Inflammatory macrophage treated with lipopolysaccharide for 4 hours (primary cell): ENCODE results near the gene CTNNA3.

Source experiments
- DNase-seq: peaks from one replicate; pipeline ENCODE4 v3.0.0-alpha.2; 2020

CTNNA3 gene

GRCh38 chr10:67306588-67307205, 389.3 kb downstream of the CTNNA3 start:
- DNase-seq, result peak; percentile 2

DNA sequence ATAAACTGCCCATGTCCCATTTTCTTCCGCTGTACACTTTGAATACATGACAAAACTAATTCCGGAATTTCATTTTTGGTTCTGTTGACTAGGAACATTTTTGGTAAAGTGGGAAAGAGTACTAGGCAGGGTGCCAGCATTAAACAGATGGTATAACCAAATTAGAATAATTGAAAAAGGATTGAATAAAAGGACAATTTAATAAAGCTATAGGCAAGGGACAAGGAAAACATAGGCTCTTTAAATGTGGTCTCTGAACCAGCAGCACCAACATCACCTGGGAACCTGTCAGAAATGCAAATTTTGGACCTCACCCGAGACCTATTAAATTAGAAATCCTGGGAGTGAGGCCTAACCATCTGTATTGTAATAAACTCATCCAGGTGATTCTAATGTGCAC, 393.3 kb downstream of the CTNNA3 start:
- no peak for DNase-seq

GRCh38 chr10:67299761-67300160, 396.2 kb downstream of the CTNNA3 start:
- no peak for DNase-seq

DNA sequence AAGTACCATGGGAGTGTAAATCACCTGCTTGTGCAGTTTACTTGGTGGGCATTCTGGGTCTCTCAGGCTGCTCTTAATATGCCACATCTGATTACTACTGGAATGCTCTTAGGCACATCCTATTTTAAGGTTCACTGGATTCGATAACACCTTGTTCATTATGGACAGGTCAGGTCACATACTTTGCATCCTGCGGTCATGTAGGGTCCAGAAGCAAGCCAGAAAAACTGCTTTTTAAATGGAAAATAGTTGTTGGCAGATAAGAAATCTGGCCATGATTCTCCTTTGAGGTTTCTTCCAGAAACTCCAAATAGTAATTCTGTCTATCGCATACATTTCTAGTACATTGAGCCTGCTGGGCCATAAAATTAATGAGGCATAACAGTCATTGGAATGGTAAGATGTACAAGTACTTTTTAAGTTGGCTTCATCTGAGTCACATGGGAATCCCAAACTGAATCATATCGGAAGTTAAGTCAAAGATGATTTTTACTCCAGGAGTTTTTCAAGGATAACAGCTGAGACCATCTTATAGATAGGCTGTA, 398.3 kb downstream of the CTNNA3 start:
- DNase-seq, result no peak

DNA sequence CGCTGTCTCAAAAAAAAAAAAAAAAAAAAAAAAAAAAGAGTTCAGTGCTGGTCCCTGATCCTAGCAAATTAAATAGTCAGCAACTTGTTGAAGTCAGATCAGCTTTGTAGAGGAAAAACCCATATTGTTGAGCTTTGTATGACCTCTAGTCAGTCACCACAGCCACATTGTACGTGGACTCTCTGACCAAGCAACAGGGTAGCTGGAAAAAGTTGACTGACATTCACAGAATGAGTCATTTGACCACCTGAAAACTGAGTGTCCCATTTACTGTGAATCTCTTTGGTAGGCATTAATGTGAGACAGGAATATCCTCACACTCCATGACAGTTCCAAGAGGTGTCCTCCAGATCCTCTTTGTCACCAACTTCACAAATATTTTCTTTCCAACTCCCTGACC, 399.1 kb downstream of the CTNNA3 start:
- DNase-seq, result no peak

DNA sequence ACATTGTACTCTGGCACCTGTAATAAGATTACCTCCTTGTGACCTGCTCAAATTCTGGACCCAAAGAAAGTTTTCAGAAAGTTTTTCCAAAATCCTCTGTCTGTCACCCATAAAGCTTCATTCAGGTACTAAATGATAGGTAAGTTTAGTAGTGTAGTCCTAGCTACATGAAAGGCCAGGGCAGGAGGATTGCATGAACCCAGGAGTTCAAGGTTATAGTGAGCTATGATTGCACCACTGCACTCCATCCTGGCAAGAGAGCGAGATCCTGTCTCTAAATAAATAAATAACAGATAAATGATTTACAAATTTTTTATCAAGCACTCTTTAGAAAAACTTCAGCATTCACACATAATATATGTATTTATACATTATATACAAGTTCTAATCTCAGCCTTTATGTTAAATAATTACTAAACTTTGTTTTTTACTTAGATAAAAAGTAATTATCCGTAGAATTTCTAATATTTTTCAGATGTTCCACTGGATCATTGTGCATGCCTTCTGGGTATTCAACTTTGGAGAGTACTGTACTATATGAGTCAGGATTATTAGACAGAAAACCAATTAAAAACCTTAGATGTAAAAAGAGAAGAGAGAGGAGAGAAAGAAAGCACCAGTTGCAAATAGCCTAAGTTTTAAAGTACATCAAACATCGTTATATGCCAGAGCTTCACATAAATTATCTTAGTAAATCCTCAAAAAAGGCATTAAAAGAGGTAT, 407.1 kb downstream of the CTNNA3 start:
- DNase-seq, result no peak

- no peak for DNase-seq
Observed at GRCh38 chr10:67284589-67284988, 411.4 kb downstream of the CTNNA3 start.

DNA sequence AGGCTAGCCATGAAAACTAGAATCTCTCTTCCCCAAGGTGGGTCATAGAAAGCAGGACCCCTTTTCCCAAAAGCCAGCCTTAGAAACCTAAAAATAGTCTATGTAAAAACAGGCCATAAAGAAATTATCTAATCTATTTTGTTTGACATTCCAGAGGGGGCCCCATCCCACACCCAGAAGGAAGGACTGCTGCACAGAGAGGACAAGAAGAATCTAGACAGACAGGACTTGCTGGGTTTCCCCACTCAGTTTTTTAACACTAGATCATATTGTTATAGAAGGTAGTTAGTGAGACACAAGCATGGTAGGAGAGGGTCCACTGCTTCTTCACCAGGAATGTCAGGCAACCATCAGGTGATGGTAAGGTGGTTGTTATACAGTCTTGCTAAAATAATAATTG, 413.1 kb downstream of the CTNNA3 start:
- DNase-seq, result no peak

DNA sequence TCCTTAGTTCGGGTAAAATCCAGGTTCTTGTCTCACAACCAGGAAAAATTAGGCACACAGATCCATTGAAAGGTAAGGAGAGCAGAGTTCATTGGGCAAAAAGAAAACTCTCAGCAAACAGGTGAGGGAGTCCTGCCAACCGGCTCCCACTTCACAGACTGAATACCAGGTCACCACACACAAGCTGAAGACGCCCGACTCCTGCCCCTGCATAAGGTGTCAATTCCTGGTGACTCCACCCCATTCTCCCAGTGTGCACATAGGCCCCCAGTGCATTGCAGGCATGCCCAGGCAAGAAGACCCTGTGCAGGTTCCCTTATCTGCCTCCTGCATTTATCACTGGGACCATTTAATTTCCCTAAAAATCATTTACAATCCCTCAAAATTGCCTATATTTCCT, 415.6 kb downstream of the CTNNA3 start:
- DNase-seq, result no peak

GRCh38 chr10:67277402-67277801, 418.6 kb downstream of the CTNNA3 start:
- DNase-seq, result no peak

DNA sequence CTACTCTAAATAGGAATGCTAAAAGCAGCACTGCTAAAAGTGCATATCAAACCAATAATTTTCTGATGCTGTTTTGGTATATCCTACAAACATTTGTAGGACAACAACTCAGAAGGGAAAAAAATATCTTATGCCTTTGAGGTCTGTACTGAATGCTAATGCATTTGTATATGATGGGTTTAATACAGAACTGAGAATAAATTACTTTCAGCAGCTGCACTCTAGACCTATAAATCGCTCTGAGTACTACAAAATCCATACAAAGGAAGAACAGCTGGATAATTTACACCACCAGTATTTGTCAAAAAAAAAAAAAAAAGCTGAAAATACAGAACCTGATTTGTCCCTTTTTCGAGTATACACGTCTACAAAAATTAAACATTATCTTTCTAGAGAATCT, 426.2 kb downstream of the CTNNA3 start:
- no peak for DNase-seq

GRCh38 chr10:67268146-67268545, 427.8 kb downstream of the CTNNA3 start:
- no peak for DNase-seq

DNA sequence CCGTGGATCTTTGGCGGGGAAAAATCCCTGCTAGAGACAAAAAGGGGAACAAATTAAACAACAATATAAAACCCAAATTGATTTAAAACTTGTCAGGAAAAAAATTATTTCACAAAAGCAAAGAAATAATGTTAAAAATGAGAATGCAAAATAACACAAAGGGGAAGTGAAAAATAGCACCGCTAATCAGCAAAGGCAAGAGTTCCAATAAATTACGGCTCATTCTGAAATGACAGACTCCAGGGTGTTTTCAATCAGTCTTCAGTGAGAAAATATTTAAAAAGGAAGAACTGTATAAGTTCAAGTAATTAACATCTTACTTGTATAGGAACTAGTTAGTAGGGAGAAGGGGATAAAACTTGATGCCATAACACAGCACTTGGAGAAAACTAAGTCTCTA, 433.3 kb downstream of the CTNNA3 start:
- no peak for DNase-seq

- no peak for DNase-seq
Observed at GRCh38 chr10:67261300-67261797, 434.6 kb downstream of the CTNNA3 start.

- DNase-seq, result no peak
Observed at GRCh38 chr10:67259319-67259929, 436.6 kb downstream of the CTNNA3 start.

- no peak for DNase-seq
Observed at GRCh38 chr10:67257427-67258144, 438.4 kb downstream of the CTNNA3 start.

GRCh38 chr10:67257018-67257417, 439.0 kb downstream of the CTNNA3 start:
- DNase-seq, result no peak

- DNase-seq, result no peak
Observed at GRCh38 chr10:67250686-67251085, 445.3 kb downstream of the CTNNA3 start.

DNA sequence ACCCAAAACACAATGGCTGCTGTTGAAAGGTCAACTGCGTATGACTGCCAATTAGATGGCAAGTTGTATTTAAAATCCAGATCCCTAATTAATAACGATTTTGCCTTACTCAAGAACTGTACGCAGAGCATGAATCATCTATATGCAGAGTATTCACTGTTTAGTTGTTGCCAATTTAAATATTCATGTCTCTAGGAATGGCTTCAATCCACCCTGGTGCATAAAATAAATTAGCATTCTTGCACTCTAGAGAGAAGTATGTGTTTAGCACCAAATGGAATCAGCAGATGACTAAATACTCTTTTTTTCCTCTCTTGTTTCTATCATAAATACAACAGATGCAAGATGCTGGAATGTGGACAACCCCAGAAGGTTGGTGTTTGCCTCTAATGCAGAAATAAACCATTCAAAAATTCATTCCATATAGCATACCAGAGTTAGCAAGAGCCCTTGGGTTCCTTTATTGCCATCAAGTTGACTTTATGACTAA, 449.9 kb downstream of the CTNNA3 start:
- no peak for DNase-seq

GRCh38 chr10:67242528-67242927, 453.5 kb downstream of the CTNNA3 start:
- no peak for DNase-seq

- no peak for DNase-seq
Observed at GRCh38 chr10:67241451-67241850, 454.5 kb downstream of the CTNNA3 start.

DNA sequence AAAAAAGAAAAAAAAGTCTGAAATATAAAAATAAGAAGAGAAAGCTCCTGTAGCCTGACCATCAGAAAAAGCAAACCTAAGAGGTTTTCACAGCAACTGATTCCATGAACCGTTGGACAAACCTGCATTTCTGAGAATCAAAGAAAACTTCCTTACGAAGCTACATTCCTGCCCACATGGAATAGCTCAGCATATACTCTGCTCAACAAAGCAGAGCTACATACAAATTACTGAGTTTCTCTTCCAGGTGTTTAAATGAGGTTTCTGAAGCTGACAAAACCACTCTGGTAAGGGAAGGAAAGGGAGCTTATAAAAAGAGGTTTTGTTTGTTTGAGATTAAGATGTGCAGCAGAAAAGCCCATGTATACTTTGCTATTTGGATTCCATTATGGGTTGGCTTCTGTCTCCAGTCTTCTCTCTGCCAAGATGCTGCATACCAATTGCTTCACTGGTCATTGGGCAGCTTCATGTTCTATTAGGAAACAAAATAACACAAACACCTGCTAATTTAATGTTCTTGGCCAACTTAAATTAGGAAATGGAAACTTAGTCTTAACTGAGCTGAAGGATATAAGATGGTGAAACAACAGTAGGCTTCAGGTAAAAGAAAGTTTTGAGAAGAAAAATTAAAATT, 456.0 kb downstream of the CTNNA3 start:
- no peak for DNase-seq
